HEK293 (cell line): ENCODE results near the gene LAMC3.

Experiments used
- CTCF ChIA-PET: fragments of 350-600 bp; formaldehyde crosslinking; extraction: SDS; loops from one replicate; lab custom pipeline; 2021; ENCODE audit warnings: antibody characterized with exemption; lab: Yijun Ruan, JAX
- POLR2A ChIA-PET: fragments of 300-600 bp; formaldehyde crosslinking; extraction: SDS; loops from one replicate; lab custom pipeline; 2020; ENCODE audit warnings: antibody characterized with exemption, inconsistent platforms; lab: Yijun Ruan, JAX
- H3K27ac ChIP-seq: fragments of 200-500 bp; sonication (Bioruptor generic); 2 replicates; pipeline ENCODE4 v1.5.1; 2014; ENCODE audit warnings: low read depth, low read length, control low read depth, inconsistent platforms; ENCODE audit errors: extremely low read depth
- H3K36me3 ChIP-seq, 2 experiments: fragments of 200-500 bp in 1 of 2; sonication (Bioruptor generic) in 1 of 2; 1 replicate in 1 of 2; 2 replicates in 1 of 2; pipeline ENCODE4 v1.5.1; 2014 to 2017; ENCODE audit warnings: inconsistent platforms in 2 of 2, low read length in 2 of 2; ENCODE audit not compliant: control insufficient read depth in 2 of 2, insufficient read depth in 1 of 2
- H3K4me1 ChIP-seq: fragments of 200-500 bp; sonication (Bioruptor generic); 2 replicates; pipeline ENCODE4 v1.5.1; 2014; ENCODE audit warnings: mild to moderate bottlenecking, low read length, inconsistent platforms; ENCODE audit not compliant: control insufficient read depth, insufficient read depth
- H3K4me3 ChIP-seq: 2 replicates; pipeline ENCODE4 v1.5.1; 2011; ENCODE audit warnings: low read depth, mild to moderate bottlenecking, control low read depth, low read length, moderate library complexity
- H3K9me3 ChIP-seq: fragments of 200-500 bp; sonication (Bioruptor generic); 2 replicates; pipeline ENCODE4 v1.5.1; 2014; ENCODE audit warnings: low read depth, low read length, inconsistent platforms; ENCODE audit not compliant: control insufficient read depth, insufficient read depth
- GFI1B ChIP-seq: fragments of 450-650 bp; formaldehyde crosslinking; IDR thresholded peaks from 2 replicates; pipeline ENCODE4 v1.5.1; 2016; ENCODE audit warnings: missing biosample characterization, missing genetic modification characterization
- KLF10 ChIP-seq: fragments of 450-650 bp; IDR thresholded peaks from 2 replicates; pipeline ENCODE4 v1.5.1; 2018; ENCODE audit warnings: missing biosample characterization, mild to moderate bottlenecking, missing genetic modification characterization
- KLF16 ChIP-seq: fragments of 450-650 bp; formaldehyde crosslinking; IDR thresholded peaks from 2 replicates; pipeline ENCODE4 v1.5.1; 2017; ENCODE audit warnings: missing biosample characterization, missing genetic modification characterization
- ZBTB11 ChIP-seq: fragments of 450-650 bp; formaldehyde crosslinking; conservative IDR thresholded peaks from 2 replicates; pipeline ENCODE4 v1.5.1; 2016; ENCODE audit warnings: low read depth, missing biosample characterization, missing genetic modification characterization
- ZBTB20 ChIP-seq: fragments of 450-650 bp; formaldehyde crosslinking; IDR thresholded peaks from 2 replicates; pipeline ENCODE4 v1.5.1; 2016; ENCODE audit warnings: missing biosample characterization, missing genetic modification characterization
- ZBTB48 ChIP-seq: fragments of 450-650 bp; formaldehyde crosslinking; IDR thresholded peaks from 2 replicates; pipeline ENCODE4 v1.5.1; 2016; ENCODE audit warnings: missing biosample characterization, missing genetic modification characterization
- ZIC2 ChIP-seq: fragments of 450-650 bp; formaldehyde crosslinking; IDR thresholded peaks from 2 replicates; pipeline ENCODE4 v1.5.1; 2016; ENCODE audit warnings: missing biosample characterization, missing genetic modification characterization
- ZNF175 ChIP-seq: fragments of 450-650 bp; formaldehyde crosslinking; IDR thresholded peaks from 2 replicates; pipeline ENCODE4 v1.5.1; 2016; ENCODE audit warnings: missing biosample characterization, missing genetic modification characterization
- ZNF239 ChIP-seq: fragments of 450-650 bp; formaldehyde crosslinking; IDR thresholded peaks from 2 replicates; pipeline ENCODE4 v1.5.1; 2016; ENCODE audit warnings: missing biosample characterization, missing genetic modification characterization
- ZNF24 ChIP-seq: fragments of 450-650 bp; formaldehyde crosslinking; IDR thresholded peaks from 2 replicates; pipeline ENCODE4 v1.5.1; 2016; ENCODE audit warnings: missing biosample characterization, missing genetic modification characterization
- ZNF280D ChIP-seq: fragments of 450-650 bp; formaldehyde crosslinking; IDR thresholded peaks from 2 replicates; pipeline ENCODE4 v1.5.1; 2016; ENCODE audit warnings: missing biosample characterization, missing genetic modification characterization
- ZNF398 ChIP-seq: fragments of 450-650 bp; formaldehyde crosslinking; IDR thresholded peaks from 2 replicates; pipeline ENCODE4 v1.5.1; 2017; ENCODE audit warnings: missing biosample characterization, missing genetic modification characterization
- ZNF571 ChIP-seq: fragments of 450-650 bp; formaldehyde crosslinking; IDR thresholded peaks from 2 replicates; pipeline ENCODE4 v1.5.0; 2017; ENCODE audit warnings: missing biosample characterization, missing genetic modification characterization
- ZNF600 ChIP-seq: fragments of 450-650 bp; formaldehyde crosslinking; IDR thresholded peaks from 2 replicates; pipeline ENCODE4 v1.5.1; 2016; ENCODE audit warnings: missing biosample characterization, missing genetic modification characterization
- ZNF645 ChIP-seq: fragments of 450-650 bp; formaldehyde crosslinking; IDR thresholded peaks from 2 replicates; pipeline ENCODE4; 2016; ENCODE audit warnings: missing biosample characterization, missing genetic modification characterization
- ZSCAN4 ChIP-seq: fragments of 450-650 bp; formaldehyde crosslinking; IDR thresholded peaks from 2 replicates; pipeline ENCODE4 v1.5.1; 2017; ENCODE audit warnings: missing biosample characterization, missing genetic modification characterization

Gene LAMC3

GRCh38 chr9:130995086-130996011, 13.6 kb upstream of the LAMC3 start (continued):
- TF ChIP-seq ZNF280D (no peak), ZNF645 (tag by site-specific recombination) (no peak), KLF10 (tag by site-specific recombination) (no peak), ZNF600 (tag by site-specific recombination) (peak; percentile 59), KLF16 (tag by site-specific recombination) (no peak), ZIC2 (0 out of 2 replicates have a peak, but pooled peaks have one; percentile 6), ZNF24 (0 out of 2 replicates have a peak, but pooled peaks have one; percentile 43), ZBTB11 (tag by site-specific recombination) (no peak)

GRCh38 chr9:130996205-130996604, 12.8 kb upstream of the LAMC3 start:
- Histone ChIP-seq H3K36me3 (no peaks in the 10 kb centered on the region), H3K27ac (no peak overlapping the region)
- POLR2A ChIA-PET: no interaction called here
- CTCF ChIA-PET: interaction anchor here (0.6 to 6.2 kb wide), 8 partner anchors 10 to 290 kb away, joined by 3 to 242 read pairs (median 4); partner anchors contain the start of gene LAMC3
- TF ChIP-seq ZNF398 (tag by site-specific recombination): 0 out of 2 replicates have a peak, but pooled peaks have one; percentile 24
- no peak for TF ChIP-seq ZBTB20 (tag by site-specific recombination)
- TF ChIP-seq ZBTB48: no peak
- 0 out of 2 replicates have a peak, but pooled peaks have one; percentile 28 for TF ChIP-seq ZNF175 (tag by site-specific recombination)
- TF ChIP-seq ZSCAN4 (tag by site-specific recombination): peak; percentile 88
- TF ChIP-seq ZNF571 (tag by site-specific recombination): no peak
- 0 out of 2 replicates have a peak, but pooled peaks have one; percentile 9 for TF ChIP-seq ZNF239
- TF ChIP-seq GFI1B (tag by site-specific recombination): no peak
- TF ChIP-seq, all 188 proteins: peak for 4
- H3K4me3 ChIP-seq: no peak overlapping the region
- no peaks in the 10 kb centered on the region for H3K4me1 ChIP-seq
- no peaks in the 10 kb centered on the region for H3K9me3 ChIP-seq
